ENCODE measurements around the gene HNF4A.

DNA sequence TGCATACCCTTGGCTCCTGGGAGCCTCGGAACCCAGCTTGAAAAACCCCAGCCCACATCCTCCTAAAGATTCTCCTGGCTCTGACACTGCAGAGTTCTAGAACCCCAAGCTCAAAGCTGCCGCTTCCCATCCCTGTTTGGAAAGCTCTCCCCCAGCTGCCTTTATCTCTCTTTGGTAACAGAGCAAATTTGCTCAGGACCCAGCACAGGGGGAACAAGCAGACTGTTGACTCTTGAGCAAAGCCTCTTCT is 38.9 kb downstream of the HNF4A start:
- TF ChIP-seq, protein P1, sequence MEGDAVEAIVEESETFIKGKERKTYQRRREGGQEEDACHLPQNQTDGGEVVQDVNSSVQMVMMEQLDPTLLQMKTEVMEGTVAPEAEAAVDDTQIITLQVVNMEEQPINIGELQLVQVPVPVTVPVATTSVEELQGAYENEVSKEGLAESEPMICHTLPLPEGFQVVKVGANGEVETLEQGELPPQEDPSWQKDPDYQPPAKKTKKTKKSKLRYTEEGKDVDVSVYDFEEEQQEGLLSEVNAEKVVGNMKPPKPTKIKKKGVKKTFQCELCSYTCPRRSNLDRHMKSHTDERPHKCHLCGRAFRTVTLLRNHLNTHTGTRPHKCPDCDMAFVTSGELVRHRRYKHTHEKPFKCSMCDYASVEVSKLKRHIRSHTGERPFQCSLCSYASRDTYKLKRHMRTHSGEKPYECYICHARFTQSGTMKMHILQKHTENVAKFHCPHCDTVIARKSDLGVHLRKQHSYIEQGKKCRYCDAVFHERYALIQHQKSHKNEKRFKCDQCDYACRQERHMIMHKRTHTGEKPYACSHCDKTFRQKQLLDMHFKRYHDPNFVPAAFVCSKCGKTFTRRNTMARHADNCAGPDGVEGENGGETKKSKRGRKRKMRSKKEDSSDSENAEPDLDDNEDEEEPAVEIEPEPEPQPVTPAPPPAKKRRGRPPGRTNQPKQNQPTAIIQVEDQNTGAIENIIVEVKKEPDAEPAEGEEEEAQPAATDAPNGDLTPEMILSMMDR (conservative IDR thresholded peaks at IDR 0.05), result no peak
- TF ChIP-seq EZH2 (IDR thresholded peaks at IDR 0.05; ENCODE audit: low read depth), result no peak

All from PC-9 (cell line).